ENCODE measurements around the gene STX8.
"Not testable (repeated sequence)": the region's sequence is repeated elsewhere in the genome, so short reads cannot be mapped to it uniquely, and the experiment has no call there.

Gene STX8

DNA sequence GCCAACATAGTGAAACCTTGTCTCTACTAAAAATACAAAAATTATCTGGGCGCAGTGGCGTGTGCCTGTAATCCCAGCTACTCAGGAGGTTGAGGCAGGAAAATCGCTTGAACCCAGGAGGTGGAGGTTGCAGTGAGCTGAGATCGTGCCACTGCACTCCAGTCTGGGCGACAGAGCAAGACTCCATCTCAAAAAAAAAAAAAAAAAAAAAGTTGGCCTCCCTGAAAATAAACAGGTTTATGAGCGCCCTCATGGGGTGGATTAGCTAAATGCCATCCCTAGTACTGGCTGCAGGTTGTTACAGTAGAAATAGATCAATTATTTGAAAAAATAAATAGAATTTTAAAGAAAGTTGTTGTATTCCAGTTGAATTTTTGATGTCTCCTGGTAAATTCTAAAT, 20.9 kb downstream of the STX8 start:
- DNase-seq (ENCODE audit: low read depth), result not testable (repeated sequence)

DNA sequence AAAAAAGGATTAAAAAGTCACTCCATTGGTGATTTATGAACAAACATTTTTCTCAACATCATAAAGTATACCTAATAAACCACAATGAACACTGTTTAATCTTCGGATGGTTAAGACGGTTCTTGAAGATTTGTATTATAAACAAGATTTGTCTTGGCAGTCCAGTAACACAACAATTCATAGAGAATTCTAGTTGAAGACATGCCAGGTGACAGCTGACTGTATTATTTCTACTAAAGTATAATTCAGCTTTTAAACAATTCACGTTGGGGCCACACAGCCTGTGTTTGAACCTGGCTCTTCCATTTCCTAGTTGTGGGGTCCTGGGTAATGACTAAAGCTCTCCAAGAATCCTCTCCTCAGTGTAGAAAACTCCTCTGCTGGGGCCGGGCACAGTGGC, 22.0 kb downstream of the STX8 start:
- no peak for DNase-seq (ENCODE audit: low read depth)

DNA sequence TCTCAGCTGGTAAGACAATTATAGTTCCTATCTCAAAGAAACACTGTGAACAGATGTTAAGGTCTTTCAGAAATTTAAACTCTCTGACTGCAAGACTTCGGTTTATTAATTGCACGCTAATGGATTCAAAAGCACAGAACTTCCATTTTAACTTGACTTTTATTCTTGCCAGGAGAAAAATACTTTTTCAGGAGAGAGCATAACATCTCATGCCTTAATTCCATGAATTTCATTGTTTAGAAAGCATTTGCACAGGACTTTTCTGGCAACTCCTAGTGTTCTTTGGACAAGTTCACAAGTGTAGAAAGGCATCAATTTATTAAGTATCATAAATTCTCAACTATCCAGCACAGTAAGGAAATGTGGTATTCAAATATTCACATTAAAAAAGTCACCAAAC, 22.4 kb downstream of the STX8 start:
- DNase-seq (ENCODE audit: low read depth), result no peak

DNA sequence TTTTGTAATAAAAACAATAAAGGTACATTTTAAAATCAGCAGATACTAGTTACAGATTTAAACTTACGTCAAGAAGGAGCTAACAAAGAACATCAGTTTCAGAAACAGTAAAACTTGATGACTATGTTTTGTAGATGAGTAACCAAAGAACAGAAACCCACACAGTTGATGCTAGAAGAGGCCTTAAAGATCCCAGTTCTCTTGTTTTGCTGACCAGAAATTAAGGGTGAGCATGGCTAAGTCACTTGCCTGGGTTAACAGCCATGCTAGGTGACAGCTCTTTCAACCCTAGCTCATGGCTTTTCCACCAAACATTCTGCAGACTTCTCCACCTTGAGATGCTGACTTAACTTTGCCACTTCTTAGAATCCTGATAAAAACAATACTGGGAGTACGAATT, 26.4 kb downstream of the STX8 start:
- DNase-seq (ENCODE audit: low read depth), result no peak

DNA sequence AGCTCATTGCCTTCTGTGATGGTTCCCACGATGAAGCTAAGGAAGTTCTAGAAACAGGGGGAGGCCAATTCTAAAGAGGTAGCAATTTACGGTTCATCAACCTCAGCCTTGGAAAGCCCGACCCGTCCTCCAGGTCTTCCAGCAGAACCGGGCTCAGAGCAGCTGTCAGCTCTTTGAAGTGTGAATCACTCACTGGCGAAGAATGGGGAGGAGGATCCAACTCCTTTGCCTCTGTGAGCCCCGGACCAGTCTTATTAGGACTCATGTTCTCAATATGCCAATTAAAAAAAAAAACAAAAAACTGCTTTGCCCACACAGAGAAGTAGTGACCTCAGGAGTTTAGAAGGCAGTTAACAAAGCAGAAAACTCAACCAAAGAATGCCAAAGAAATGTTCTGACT, 31.4 kb downstream of the STX8 start:
- no peak for DNase-seq (ENCODE audit: low read depth)

DNA sequence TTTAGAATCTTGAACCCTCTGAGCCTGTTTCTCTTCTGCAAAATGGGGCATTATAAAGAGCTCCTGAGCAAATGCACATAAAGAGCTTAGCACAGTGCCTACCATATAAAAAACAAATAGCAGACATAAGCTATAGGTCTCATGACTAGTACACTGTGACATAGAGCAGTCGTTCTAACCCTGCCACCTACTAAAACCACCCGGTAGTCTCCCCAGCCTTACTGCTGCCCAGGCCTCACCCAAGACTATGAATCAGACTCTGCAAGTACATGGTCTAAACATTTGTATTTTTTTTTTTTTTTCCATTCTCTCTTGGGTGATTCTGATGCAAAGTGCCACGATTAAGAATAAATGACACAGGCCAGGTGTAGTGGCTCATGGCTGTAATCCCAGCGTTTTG, 33.9 kb downstream of the STX8 start:
- no peak for DNase-seq (ENCODE audit: low read depth)

DNA sequence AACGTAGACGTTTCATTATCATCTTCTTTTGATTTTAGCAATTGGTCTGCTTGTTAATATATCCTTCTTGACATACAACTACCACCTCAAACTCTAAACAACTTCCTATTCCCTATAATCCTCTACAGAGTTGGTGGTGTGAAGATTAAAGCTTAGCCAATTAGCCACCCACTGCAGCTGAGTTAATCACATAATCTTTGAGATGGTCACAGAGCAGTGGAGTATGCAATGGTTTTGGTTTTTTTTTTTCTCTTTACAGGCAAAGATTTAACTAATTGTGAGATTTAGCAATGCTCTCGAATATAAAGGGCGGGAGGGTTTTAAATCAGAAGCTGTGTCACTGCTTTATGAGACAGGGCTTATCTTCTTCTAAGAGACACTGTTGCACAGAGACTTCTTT, 37.0 kb downstream of the STX8 start:
- no peak for DNase-seq (ENCODE audit: low read depth)

DNA sequence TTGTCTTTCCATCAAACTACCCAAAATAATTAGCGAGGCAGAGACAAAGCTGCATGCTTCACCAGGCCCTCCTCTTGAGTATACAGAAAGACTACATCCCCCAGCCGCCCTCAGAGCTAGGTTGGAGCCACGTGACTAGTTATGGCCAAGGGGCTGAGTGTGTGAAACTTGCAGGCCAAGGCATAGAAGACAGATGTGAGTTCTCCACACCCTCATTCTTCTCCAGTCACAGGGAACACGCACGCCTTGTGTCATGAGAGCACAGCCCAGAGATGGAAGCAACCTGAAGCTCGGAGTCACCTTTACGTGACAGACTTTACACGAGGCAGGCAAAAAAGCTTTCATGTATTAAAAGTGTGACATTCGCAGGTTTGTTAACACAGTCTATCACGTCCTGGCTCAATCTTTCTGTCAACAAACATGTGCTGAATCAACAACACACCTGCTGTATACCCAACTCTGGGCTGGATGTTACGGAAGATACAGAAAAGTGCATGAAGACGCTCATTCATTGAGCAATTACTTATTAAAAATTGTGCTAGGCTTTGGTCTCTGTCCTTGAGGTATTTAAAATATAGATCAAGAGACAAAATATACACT, 38.3 kb downstream of the STX8 start:
- no peak for DNase-seq (ENCODE audit: low read depth)

DNA sequence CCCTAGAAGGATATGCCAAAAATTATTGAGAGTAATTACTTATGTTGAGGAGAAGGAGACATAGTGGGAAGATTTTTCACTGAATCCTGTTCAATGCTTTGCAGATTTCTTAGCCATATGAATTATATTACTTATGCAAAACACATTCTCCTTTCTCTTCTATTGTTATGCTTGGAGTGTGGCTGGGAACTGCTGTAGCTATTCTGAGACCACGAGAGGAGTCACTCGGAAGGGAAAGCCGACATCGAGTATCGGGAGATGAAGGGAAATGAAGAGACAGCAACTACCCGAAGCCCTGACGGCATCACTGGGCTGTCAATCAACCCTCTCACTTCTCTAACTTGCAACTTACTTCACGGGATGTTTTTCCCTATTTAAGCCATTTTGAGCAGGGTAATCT, 39.6 kb downstream of the STX8 start:
- no peak for DNase-seq (ENCODE audit: low read depth)

DNA sequence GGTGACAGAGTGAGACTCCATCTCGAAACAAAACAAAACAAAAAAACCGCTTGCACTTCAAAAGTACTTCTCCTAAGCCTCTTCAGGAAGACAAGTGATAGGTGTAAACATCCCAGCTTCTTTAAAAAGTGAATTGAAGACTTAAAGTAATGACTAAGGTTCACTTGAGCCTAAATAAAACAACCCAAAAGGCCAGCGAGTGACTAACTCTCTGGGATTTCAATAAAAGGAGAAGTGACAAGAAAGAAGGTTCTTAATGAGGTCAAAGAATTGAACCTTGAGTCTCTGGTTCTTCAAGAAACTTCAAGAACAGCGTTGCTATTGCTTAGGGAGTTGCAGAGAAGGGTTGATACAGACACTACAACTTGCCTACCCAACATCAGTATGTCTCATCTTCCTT, 42.2 kb downstream of the STX8 start:
- no peak for DNase-seq (ENCODE audit: low read depth)

DNA sequence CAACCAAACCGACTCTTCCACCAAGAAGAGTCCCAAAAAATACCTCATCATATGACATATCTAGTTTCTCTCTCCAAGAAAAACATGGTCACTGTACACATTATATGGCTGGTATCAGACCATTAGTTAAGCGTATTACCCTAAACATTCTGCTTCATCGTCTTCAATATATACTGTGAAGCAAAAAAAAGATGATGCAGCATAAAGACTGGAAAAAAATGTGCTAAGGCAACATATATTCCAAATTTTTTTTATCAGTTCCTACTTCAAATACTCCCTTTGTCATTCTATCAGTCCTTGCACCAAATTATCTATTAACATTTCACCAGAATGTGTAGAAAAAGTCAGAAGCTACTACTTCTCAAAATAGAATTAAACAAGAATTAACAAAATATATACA, 42.9 kb downstream of the STX8 start:
- DNase-seq (ENCODE audit: low read depth), result no peak

DNA sequence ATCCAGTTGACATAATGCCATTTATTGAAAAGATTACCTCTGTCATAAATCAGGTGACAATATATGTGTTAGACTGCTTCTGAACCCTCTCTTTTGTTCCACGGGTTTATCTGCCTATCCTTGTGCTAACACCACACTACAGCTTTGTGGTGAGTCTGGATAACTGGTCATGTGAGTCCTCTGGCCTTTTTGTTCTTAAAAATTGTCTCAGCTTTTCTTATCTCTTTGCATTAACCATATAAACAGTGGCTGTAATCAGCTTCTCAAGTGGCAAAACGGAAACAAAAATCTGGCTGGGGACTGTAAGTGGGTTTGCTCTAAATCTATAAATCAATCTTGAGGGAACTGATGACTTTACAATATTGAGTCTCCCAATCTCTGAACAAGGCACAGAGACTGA, 44.6 kb downstream of the STX8 start:
- DNase-seq (ENCODE audit: low read depth), result no peak

DNA sequence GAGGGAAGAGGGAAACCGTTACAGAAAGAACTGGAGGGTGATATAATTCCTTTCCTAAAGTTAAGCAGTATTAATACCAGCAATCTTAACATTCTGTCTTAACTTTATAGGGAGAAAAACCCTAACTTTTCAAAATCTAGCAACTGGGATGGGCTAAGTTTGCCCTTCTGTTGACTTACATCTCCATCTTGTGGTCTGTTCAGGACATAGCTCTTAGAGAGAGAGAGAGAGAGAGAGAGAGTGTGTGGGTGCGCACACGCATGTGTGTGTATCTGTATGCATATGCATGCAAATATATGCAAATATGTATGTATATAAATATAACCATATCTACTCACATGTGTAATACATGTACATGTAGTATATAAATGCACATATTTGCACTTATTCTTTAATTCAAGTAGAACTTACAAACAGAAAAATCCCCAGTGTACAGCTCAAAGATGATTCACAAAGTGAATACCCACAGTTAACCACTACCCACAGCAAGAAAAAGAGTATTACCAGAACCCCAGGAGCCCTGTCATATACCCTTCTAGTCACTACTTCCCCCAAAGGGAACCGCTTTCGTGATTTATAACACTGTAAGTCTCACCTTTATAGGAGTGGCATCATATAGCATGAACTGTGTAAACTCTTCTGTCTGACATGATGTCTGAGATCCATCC, 46.5 kb downstream of the STX8 start:
- DNase-seq (ENCODE audit: low read depth), result no peak

DNA sequence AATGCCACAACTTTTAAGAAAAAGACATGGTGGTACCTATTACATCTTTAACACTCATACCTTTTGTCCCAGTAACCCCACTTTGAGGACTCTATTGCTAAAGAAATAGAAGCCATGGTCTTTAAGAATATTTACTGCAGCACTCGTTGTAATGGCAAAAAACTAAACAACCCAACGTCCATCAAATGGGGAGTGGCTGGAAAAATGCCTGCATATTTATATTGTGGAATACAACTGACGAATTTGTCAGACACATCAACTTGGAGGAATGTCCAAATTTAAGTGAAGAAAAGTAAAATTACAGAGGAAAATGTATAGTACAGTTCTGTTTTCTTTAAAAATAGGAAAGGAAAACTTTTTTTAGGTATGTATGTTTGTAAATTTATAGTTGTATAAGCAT, 47.8 kb downstream of the STX8 start:
- no peak for DNase-seq (ENCODE audit: low read depth)

DNA sequence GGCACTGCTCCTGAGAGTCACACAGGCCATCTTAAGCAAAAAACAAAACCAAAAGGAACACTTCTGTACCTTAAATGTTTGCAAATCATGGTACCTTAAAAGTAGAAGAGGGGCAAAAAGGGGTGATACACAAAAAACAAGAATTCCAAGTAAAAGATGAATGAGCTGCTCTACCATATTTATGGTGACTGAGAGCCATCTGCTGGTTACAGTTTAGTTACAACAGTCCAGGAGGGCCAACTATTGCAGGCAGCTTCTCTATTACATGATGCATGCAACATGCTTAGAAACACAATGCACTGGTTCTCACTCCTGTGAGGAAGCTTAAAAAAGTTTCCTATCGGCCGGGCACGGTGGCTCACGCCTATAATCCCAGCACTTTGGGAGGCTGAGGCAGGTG, 53.5 kb downstream of the STX8 start:
- no peak for DNase-seq (ENCODE audit: low read depth)

DNA sequence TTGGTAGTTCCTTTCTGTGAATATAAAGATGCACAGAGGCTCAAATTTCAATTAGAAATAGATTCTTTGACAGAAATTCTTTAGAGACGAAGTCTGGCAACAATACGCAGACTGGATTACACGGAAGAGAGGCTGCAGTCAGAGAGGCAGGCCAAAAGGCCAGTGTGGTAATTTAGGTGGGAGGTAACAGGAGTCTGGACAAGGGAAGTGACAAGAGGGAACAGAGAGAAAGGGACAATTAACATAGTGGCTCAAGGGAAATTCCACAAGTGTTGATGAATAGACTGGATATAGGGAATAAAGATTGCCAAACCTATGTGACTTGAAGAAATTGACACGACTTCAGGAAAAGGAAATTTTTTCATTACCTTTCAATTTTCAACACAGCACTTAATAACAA, 54.6 kb downstream of the STX8 start:
- DNase-seq (ENCODE audit: low read depth), result no peak

DNA sequence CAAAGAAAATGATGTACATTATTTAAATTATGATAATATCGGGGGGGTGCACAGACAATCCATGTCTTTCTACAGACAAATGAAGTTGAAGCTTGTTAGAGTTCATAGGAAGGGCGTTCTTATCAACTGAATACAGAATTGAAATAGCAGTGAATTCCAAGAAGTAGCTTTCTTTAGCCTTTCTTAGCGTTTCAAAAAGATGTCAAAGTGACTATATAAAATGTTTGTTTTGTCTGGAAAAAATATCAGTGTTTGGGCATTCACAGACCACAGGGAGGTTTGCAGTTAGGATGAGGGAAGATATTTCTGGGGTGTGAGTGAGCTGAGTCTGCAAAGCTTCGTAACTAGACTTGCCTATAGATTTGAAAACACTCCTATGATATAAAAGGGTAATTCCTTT, 55.0 kb downstream of the STX8 start:
- no peak for DNase-seq (ENCODE audit: low read depth)

DNA sequence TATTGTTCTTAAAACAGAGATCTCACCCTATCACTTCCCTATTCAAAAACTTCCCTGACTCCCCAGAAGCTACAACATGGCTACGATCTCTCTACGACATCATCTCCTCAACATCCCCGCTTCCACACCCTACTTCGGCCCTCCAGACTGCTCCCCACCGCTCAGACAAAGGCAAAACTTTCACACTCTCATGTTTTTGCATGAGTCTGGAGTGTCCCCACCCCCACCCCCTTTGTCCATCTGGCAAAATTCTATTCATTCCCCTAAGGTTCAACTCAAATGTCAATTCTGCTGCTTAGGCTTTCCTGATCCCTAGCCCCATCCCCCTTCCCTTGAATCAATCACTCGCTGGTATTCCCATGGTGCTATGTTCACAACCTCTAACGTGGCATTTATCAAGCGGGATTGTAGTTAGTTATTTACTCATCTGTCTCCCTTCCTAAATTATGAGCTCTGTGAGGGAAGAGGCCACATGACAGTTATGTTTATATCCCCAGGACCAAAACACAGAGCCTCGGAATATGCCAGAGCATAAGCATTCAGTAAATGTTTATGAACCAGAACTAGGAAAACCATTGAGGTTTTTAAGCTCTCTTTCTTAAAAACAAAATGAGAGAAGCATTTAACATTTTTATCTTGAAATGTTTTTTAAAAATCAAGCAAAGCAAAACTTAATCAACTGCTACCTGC, 55.9 kb downstream of the STX8 start:
- no peak for DNase-seq (ENCODE audit: low read depth)

DNA sequence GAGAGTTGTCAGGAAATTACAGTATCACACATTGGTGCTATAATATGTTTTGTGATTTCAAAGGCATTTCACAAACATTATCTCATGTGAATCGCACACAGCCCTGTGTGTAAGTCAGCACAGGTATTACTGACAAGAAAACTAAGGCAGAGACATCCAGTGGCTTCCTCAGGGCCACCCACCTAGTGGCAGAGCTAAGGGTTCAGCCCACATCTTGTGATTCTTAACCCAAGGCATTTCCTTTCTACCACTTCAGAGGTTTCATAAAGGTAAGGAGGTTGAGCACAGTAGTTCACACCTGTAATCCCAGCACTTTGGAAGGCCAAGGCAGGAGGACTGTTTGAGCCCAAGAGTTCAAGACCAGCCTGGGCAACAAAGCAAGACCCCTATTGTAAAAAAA, 58.2 kb downstream of the STX8 start:
- DNase-seq (ENCODE audit: low read depth), result no peak

DNA sequence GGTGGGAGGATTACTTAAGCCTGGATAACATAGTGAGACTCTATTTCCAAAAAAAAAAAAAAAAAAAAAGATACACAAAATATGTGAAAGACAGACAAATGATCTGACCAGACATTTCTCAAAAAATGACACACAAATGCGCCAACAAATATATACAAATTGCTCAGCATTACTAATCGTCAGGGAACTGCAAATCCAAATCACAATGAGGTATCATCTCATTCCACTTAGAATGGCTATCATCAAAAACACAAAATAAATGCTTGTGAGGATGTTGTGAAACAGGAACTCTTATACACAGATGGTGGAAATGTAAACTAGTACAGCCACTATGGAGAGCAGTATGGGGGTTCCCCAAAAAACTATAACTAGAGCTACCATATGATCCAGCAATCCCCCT, 62.4 kb downstream of the STX8 start:
- DNase-seq (ENCODE audit: low read depth), result no peak

DNA sequence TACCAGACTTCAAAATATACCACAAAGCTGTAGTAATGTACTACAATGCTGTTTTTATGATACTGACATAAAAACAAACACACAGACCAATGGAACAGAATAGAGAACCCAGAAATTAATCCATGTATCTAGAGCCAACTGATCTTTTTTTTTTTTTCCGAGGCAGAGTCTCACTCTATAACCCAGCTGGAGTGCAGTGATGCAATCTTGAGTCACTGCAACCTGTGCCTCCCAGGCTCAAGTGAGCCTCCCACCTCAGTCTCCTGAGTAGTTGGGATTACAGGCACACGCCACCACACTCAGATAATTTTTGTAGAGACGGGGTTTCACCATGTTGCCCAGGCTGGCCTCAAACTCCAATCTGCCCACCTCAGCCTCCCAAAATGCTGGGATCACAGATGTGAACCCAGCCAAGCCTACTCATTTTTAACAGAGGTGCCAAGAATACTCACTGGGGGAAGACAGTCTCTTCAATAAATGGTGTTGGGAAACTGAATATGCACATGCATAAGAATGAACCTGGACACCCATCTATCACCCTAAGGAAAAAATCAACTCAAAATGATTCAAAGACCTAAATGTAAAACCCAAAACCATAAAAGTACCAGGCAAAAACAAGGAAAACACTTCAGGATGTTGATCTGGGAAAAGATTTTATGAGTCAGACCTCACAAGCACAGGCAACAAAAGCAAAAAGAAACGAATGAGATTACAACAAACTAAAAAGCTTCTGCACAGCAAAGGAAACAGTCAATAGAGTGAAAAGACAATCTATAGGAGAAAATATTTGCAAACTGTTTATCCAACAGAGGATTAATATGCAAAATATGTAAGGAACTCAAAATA, 63.1 kb downstream of the STX8 start:
- DNase-seq (ENCODE audit: low read depth), result no peak

DNA sequence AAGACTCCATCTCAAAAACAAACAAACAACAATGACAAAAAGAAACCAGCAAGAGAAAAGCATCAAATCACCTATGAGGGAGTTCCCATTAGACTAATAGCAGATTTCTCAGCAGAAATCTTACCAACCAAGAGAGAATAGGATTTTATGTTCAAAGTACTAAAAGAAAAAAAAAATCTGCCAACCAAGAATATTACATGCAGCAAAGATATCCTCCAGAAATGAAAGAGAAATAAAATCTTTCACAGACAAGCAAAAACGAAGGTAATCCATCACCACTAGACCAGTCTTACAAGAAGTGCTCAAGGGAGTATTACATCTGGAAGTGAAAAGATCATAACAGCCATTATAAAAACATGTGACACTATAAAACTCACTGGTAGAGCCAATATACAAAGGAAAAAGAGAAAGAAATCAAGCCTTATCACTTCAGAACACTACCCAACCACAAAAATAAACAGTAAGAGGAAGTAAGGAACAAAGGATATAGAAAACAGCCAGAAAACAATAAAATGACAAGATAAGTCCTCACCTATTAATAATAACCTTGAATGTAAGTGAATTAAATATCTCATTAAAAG, 66.3 kb downstream of the STX8 start:
- no peak for DNase-seq (ENCODE audit: low read depth)

DNA sequence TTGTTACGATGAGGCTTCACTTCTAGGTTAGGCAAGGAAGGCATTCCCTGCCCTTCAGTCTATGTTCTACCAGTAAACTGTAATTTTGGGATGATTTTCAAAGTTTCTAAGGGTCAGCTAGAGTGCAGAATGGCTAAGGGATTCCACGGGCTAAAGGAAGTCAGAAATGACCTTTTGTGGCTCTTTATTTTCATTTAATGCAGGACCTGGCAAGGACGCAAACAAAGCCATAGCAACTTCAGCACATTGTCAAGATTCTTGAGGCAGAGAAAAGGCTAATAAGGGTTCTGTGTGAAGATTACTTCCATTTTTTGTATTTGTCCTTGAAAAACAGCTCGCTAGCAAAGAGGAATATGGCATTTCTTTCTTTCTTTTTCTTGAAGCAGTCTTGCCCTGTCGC, 76.6 kb downstream of the STX8 start:
- DNase-seq (ENCODE audit: low read depth), result no peak
